WI38 (cell line): ENCODE measurements around the gene OR2W1.

ENCODE experiments used
- H3K4me3 ChIP-seq: 2 replicates; pipeline ENCODE4 v1.5.1; 2011; ENCODE audit warnings: low read depth, mild to moderate bottlenecking, control low read depth, low read length
- TF ChIP-seq, protein P1 (sequence below): IDR thresholded peaks from 2 replicates; pipeline ENCODE4 v1.5.1; 2012; ENCODE audit warnings: low read depth, mild to moderate bottlenecking, control low read depth, low read length

The OR2W1 gene, protein sequence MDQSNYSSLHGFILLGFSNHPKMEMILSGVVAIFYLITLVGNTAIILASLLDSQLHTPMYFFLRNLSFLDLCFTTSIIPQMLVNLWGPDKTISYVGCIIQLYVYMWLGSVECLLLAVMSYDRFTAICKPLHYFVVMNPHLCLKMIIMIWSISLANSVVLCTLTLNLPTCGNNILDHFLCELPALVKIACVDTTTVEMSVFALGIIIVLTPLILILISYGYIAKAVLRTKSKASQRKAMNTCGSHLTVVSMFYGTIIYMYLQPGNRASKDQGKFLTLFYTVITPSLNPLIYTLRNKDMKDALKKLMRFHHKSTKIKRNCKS

DNA sequence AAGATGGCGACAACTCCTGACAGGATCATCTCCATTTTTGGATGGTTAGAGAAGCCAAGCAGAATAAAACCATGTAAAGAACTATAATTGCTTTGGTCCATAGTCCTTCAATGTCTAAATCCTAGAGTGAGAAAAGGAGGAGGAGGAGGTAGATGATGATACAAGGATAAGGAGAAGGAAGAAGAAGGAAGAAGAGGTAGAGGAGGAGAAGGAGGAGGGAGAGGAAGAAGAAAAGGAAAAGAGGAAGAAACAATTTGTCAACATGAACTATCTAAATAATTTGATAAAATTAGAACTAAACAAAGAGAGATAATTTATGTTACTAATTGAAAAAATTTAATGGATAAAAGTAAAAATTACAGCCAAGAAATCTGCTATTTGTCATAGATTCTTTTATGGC, at the start of gene OR2W1:
Gene OR2W1 (minus strand): TSS at position 101 of the 400 bp plus-strand sequence. CDS start 0 bp downstream, at position 101.
- H3K4me3 ChIP-seq = no peak within 1 kb of the TSS
- TF ChIP-seq, protein P1, sequence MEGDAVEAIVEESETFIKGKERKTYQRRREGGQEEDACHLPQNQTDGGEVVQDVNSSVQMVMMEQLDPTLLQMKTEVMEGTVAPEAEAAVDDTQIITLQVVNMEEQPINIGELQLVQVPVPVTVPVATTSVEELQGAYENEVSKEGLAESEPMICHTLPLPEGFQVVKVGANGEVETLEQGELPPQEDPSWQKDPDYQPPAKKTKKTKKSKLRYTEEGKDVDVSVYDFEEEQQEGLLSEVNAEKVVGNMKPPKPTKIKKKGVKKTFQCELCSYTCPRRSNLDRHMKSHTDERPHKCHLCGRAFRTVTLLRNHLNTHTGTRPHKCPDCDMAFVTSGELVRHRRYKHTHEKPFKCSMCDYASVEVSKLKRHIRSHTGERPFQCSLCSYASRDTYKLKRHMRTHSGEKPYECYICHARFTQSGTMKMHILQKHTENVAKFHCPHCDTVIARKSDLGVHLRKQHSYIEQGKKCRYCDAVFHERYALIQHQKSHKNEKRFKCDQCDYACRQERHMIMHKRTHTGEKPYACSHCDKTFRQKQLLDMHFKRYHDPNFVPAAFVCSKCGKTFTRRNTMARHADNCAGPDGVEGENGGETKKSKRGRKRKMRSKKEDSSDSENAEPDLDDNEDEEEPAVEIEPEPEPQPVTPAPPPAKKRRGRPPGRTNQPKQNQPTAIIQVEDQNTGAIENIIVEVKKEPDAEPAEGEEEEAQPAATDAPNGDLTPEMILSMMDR = no peak

DNA sequence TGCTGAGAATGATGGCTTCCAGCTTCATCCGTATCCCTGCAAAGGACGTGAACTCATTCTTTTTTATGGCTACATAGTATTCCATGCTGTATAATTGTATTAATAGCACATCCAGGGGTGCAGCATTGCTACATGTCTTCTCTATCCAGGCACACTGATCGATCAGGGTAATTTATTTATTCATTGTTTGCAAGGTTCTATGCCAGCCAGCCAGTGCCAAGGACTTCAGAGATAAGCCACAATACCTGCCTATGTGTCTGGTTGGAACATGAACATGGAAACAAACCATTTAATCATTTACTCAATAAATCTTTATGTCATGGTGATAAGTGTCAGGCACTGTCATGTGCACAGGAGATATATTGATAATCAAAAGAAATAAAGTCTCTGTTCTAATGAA, 48.0 kb upstream of the OR2W1 start:
- H3K4me3 ChIP-seq = no peak overlapping the region
- TF ChIP-seq, protein P1 = no peak

DNA sequence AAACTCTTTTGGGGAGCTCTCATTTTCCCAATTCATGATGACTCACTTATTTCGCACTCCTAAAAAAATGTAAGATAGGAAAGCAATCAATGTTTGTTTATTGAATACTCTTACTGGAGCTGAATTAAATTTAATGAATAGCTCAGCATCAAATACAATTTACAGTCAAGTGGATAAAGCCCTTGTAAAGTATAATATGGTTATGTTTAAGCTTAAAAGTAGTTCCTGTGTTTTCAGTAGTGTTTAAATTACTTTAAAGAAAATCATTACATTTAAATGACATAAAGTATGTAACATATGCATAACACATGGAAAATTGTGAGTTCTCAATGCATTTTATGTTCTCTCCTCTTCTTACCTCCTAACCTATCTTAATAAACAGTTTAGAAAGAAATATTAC, 42.2 kb upstream of the OR2W1 start, which contains the start of gene OR2B3:
Gene OR2B3 (minus strand): TSS at position 101 of the 400 bp plus-strand sequence. CDS start 65 bp downstream, at position 36.
- TF ChIP-seq, protein P1 = no peak
- H3K4me3 ChIP-seq = no peak within 1 kb of the TSS

DNA sequence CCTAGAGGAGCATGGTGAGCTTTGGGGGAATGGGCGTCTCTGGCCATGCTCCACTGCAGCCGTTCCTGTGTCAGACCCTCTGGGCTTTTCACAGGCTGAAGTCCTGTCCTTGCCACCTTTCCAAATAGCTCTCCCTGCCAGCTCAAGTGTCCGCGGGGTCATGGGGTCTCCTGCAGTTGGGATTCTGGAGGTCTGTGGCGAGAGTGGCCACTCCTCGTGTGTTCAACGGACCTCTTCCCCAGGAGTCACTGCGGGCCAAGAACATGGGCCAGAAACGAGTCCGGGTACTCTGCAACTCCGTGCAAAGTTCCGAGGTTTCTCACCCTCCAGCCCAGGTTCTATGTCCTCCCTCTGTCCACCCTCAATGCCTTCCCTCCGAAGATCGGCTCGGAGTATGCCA, 37.5 kb upstream of the OR2W1 start:
- TF ChIP-seq, protein P1 = no peak
- H3K4me3 ChIP-seq = no peak overlapping the region

DNA sequence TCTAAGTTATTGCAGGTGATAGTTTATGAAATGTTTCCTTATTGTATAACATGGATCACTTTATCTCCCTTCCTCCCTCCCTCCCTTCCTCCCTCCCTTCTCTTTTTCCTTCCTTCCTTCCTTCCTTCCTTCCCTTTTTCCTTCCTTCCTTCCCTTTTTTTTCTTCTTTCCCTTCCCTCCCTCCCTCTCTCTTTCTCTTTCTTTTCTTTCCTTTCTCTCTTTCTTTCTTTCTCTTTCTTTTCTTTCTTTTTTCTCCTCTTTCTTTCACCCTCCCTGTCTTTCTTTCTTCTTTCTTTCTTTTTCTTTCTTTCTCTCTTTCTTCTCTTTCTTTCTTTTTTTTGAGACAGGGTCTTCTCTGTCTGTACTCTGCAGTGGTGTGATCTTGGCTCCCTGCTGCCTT, 36.3 kb upstream of the OR2W1 start:
- no peak overlapping the region for H3K4me3 ChIP-seq
- TF ChIP-seq, protein P1 = no peak

DNA sequence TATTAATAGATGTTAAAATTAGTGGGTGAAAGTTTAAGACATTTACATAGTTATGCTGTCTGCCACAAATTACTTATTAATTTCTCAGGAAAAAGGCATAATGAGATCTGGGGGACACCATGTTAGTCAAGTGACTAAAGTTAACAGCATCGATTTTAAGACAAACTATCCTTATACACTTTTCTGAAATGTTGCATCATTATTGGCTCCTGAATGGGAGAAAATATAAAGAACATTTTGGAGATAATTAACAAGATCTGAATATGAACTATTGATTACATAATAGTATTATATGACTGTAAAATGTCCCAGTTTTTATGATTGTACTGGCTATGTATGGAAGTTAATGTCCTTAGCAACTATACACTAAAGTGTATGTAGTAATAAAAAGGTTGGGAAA, 34.2 kb upstream of the OR2W1 start:
- TF ChIP-seq, protein P1 = no peak
- no peak overlapping the region for H3K4me3 ChIP-seq
